Glomerular visceral epithelial cell (primary cell): ENCODE measurements around the gene TSSC4.

Experiments
- DNase-seq: peaks from one replicate; pipeline ENCODE4 v3.0.0-alpha.2; 2016; ENCODE audit errors: extremely low spot score

The TSSC4 gene

GRCh38 chr11:2447951-2448650, 47.6 kb downstream of the TSSC4 start:
- no peak for DNase-seq

- no peak for DNase-seq
Observed at GRCh38 chr11:2448661-2449547, 48.4 kb downstream of the TSSC4 start.

GRCh38 chr11:2449548-2450320, 49.2 kb downstream of the TSSC4 start:
- no peak for DNase-seq

GRCh38 chr11:2450321-2451041, 49.9 kb downstream of the TSSC4 start:
- no peak for DNase-seq

GRCh38 chr11:2451336-2451735, 50.8 kb downstream of the TSSC4 start:
- no peak for DNase-seq

- no peak for DNase-seq
Observed at GRCh38 chr11:2451916-2452315, 51.4 kb downstream of the TSSC4 start.

GRCh38 chr11:2452321-2453012, 51.9 kb downstream of the TSSC4 start:
- no peak for DNase-seq

GRCh38 chr11:2453436-2453835, 52.9 kb downstream of the TSSC4 start:
- no peak for DNase-seq
